Tibial nerve (tissue), 4 donors: ENCODE data around the gene THEM4. TPM values are rescaled to one million over a fixed set of nuclear protein-coding genes. Genes with fewer than 3 reads are reported as not detected.

Experiments used
- DNase-seq, 2 donors: peaks; one replicate each; pipeline ENCODE4 v3.0.0-alpha.2; 2019; ENCODE audit warnings: low spot score in 2 of 2
- H3K27ac ChIP-seq, 4 donors: fragments of 200-600 bp; sonication (generic) in 3 of 4; one replicate each; pipeline ENCODE4 v1.5.1; 2017 to 2019; ENCODE audit warnings: mild to moderate bottlenecking in 1 of 4
- H3K27me3 ChIP-seq, 2 donors: fragments of 200-600 bp; sonication (generic) in 1 of 2; one replicate each; pipeline versions ENCODE4 v1.5.1 to v1.6.0; 2017 to 2019
- H3K36me3 ChIP-seq, 3 donors: fragments of 200-600 bp; sonication (generic); one replicate each; pipeline ENCODE4 v1.5.1; 2018 to 2019
- H3K4me1 ChIP-seq, 4 donors: fragments of 200-600 bp; sonication (generic) in 3 of 4; one replicate each; pipeline ENCODE4 v1.5.1; 2017 to 2019
- H3K4me3 ChIP-seq, 4 donors: fragments of 200-600 bp; sonication (generic) in 3 of 4; one replicate each; pipeline ENCODE4 v1.5.1; 2017 to 2019; ENCODE audit warnings: mild to moderate bottlenecking in 1 of 4, moderate library complexity in 1 of 4
- H3K9me3 ChIP-seq, 4 donors: fragments of 200-600 bp; sonication (generic) in 3 of 4; one replicate each; pipeline ENCODE4 v1.5.1; 2017 to 2019
- CTCF ChIP-seq, 5 experiments: fragments of 200-600 bp in 3 of 5; fragments of 450-650 bp in 2 of 5; sonication (generic) in 3 of 5; IDR thresholded peaks; one replicate each; pipeline ENCODE4 v1.5.1; 2016 to 2019; ENCODE audit warnings: antibody characterized with exemption in 5 of 5, mild to moderate bottlenecking in 3 of 5, moderate library complexity in 2 of 5
- EP300 ChIP-seq, 2 donors: sonication (generic); formaldehyde crosslinking; IDR thresholded peaks; one replicate each; pipeline ENCODE4 v1.6.1; 2017; ENCODE audit warnings: antibody characterized with exemption in 2 of 2, mild to moderate bottlenecking in 1 of 2
- POLR2A ChIP-seq, 2 donors: fragments of 450-650 bp; IDR thresholded peaks; one replicate each; pipeline ENCODE4 v1.6.1; 2017; ENCODE audit warnings: antibody characterized with exemption in 2 of 2, mild to moderate bottlenecking in 2 of 2, moderate library complexity in 2 of 2
- WGBS, 2 donors: methylation state at CpG; one replicate each; pipeline ENCODE4 v1.1.5; 2018; 5-methylcytosine and 5-hydroxymethylcytosine counted together
- total RNA-seq, 4 donors: library from RNA; depleted of rRNA; stranded (reverse); fragments of >200 nt; gene quantifications; one replicate each; pipeline ENCODE4 v1.1.0, GENCODE V29; 2016

Gene THEM4
- total RNA-seq, 4 donors from 2014 or later, result 17.7 to 48.6 (median 32.3) TPM

GRCh38 chr1:151934048-151934493 lies 24.8 kb upstream of the THEM4 start:
- H3K4me1 ChIP-seq, result peaks cover 0 to 16% (median 0%) of the 10 kb centered on the region in 4 donors
- 27% methylated on average over 3 of the region's 3 CpGs for WGBS, 2 donors
- H3K4me3 ChIP-seq, result no peak overlapping the region
- H3K9me3 ChIP-seq, result no peaks in the 10 kb centered on the region
- no peaks in the 10 kb centered on the region for H3K27me3 ChIP-seq
- no peak for TF ChIP-seq POLR2A (IDR thresholded peaks at IDR 0.05)
- peak in 1 of 2 donors; percentile 40 for TF ChIP-seq EP300 (IDR thresholded peaks at IDR 0.05)
- TF ChIP-seq CTCF (IDR thresholded peaks at IDR 0.05), result peak; percentile 71 to 88 (median 78)
- H3K27ac ChIP-seq, result no peak overlapping the region
- peak in 1 of 2 donors; percentile 54 for DNase-seq
- no peaks in the 10 kb centered on the region for H3K36me3 ChIP-seq

GRCh38 chr1:151924691-151925587 lies 15.6 kb upstream of the THEM4 start:
- TF ChIP-seq CTCF (IDR thresholded peaks at IDR 0.05) (no peak), POLR2A (IDR thresholded peaks at IDR 0.05) (no peak), EP300 (IDR thresholded peaks at IDR 0.05) (no peak)
- Histone ChIP-seq H3K4me1 (no peaks in the 10 kb centered on the region), H3K27ac (no peak overlapping the region), H3K36me3 (no peaks in the 10 kb centered on the region), H3K27me3 (peaks cover 0 to 2% of the 10 kb centered on the region in 2 donors), H3K4me3 (no peak overlapping the region), H3K9me3 (no peaks in the 10 kb centered on the region)
- 83 to 100% methylated on average over 1 of the region's 1 CpG for WGBS, 2 donors
- DNase-seq, result no peak

DNA sequence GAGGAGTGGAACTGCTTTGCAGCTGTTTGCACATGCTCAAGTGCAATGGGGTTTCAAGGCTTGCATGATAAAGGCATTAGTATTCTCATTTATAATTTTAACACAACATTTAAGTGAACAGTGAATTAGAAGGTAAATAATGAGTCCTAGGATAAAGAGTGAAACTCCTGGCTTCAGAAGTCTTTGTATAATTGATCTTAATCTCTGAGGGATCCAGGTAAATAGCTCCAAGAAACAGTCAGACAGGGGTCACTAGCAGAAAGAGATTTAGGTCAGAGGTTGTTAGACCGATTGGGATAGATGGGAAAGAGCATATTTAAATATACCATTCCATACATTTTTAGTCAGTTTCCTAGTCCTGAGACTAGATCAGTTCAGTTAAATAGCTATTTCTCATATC lies 14.1 kb upstream of the THEM4 start:
- no peak for TF ChIP-seq POLR2A (IDR thresholded peaks at IDR 0.05)
- no peak for TF ChIP-seq CTCF (IDR thresholded peaks at IDR 0.05)
- TF ChIP-seq EP300 (IDR thresholded peaks at IDR 0.05), result no peak
- no peak for DNase-seq
- 51 to 82% methylated on average over 1 of the region's 1 CpG for WGBS, 2 donors

DNA sequence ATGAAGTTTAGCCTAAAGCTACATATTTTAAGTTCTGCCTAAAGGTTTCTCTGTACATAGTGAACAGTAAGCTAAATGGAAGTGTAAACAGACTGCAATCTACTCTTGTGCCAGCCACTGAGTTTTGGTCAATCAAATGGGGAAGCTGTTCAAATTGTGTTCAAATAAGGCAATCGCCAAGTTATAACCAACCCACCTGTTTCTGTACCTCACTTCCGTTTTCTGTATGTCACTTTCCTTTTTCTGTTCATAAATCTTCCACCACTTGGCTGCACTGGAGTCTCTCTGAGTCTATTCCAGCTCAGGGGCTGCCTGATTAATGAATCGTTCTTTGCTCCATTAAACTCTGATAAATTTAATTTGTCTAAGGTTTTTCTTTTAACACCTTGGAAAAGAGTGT lies 10.8 kb upstream of the THEM4 start:
- no peaks in the 10 kb centered on the region for H3K27me3 ChIP-seq
- no peak overlapping the region for H3K4me3 ChIP-seq
- no peaks in the 10 kb centered on the region for H3K36me3 ChIP-seq
- no peak for DNase-seq
- no peaks in the 10 kb centered on the region for H3K9me3 ChIP-seq
- TF ChIP-seq POLR2A (IDR thresholded peaks at IDR 0.05) (no peak), EP300 (IDR thresholded peaks at IDR 0.05) (no peak), CTCF (IDR thresholded peaks at IDR 0.05) (no peak)
- no peak overlapping the region for H3K27ac ChIP-seq
- no peaks in the 10 kb centered on the region for H3K4me1 ChIP-seq
- WGBS, 2 donors, result 71 to 76% methylated on average over 3 of the region's 3 CpGs

More for the DNA sequence above, 14.1 kb upstream of the THEM4 start:
- H3K4me1 ChIP-seq, result no peaks in the 10 kb centered on the region
- H3K36me3 ChIP-seq, result no peaks in the 10 kb centered on the region
- H3K9me3 ChIP-seq, result no peaks in the 10 kb centered on the region
- H3K27ac ChIP-seq, result no peak overlapping the region
- no peak overlapping the region for H3K4me3 ChIP-seq
- H3K27me3 ChIP-seq, result no peaks in the 10 kb centered on the region
